ENCODE results near the gene CHML.

CHML gene

GRCh38 chr1:241644259-241644658, 4.1 kb upstream of the CHML start:
- no peak for DNase-seq

DNA sequence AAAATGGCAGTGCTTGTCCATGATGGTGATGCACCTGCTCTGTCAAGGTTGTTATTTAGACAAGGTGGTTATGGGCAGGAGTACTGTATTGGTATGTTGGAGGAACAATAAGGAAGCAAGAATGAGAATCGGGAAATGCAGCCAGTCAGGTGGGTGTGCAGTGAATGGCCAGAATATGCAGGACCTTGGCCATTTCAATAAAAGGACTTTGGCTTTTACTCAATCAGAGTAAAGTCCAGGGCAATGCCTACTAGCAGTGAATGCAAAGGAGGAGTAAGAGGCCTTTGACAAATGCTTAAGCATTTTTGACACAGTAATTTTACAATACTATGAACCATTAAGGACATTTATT, 2.4 kb upstream of the CHML start:
- DNase-seq = no peak

- no peak for DNase-seq
Measured at GRCh38 chr1:241641773-241642592, 1.8 kb upstream of the CHML start.

DNA sequence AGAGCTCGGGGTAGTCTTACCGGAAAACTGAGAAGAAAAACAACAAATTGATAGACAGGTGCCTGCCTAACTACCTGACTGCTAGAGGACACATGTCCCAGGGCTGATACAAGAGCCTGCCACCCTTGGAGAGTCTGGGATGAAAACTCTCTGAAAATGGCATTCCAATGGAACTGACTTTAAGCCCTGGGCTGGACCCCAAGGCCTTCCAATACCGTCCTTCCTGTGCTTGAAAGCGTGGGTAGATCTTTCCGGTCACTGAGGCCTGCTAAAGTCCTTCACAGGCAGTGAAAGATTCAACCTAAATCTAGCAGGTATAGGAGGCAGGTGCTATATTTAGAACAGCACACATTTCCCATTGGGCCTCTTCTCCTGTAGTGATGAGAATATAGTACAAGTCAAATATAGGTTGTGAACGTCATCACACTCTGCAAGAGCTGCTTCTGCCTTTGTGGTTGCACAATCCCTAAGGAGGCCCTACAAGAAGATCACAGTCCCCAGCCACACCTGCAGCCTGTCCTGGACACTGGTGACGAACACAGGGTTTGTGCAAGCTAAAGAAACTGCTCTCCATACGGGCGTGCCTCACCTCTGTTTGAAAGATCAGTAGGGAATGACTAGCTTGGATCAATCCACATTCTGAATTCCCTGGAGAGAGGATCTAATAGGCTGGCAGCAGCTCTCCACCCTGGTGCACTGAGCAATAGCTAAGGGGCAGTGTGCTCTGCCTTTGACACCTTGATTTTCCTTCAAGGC, 876 bp upstream of the CHML start:
- DNase-seq = no peak

- no peak for DNase-seq
Measured at GRCh38 chr1:241639623-241640148, 483 bp downstream of the CHML start.

GRCh38 chr1:241638909-241639622, 1.1 kb downstream of the CHML start:
- DNase-seq = no peak

DNA sequence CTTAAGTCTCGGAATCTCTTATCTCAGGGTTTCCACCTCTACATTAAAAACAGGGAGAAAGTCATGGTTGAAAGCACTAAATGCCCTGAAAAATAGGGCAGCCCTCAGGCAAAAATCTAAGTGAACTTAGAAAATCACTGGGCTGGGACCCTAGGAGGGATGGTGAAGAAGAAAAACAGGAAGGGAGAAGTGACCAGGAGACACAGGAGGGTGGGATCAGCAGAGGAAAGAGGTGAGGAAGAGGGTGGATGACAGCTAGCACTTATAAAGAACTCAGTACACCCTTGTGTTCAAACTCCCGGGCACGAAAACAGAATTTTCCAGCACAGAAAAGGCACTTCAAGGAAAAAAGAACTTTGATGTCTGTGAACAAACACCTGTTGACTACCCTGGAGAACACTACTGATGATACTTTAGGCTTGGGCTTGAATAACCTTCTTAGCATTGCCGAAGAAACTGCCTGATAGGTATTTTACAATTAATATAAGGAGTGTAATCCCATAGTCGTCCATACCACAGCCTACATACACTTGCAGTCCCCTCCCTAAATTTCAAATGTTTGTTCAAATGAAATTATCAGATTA, 2.0 kb downstream of the CHML start:
- no peak for DNase-seq

- no peak for DNase-seq
Measured at GRCh38 chr1:241637604-241638003, 2.6 kb downstream of the CHML start.

DNA sequence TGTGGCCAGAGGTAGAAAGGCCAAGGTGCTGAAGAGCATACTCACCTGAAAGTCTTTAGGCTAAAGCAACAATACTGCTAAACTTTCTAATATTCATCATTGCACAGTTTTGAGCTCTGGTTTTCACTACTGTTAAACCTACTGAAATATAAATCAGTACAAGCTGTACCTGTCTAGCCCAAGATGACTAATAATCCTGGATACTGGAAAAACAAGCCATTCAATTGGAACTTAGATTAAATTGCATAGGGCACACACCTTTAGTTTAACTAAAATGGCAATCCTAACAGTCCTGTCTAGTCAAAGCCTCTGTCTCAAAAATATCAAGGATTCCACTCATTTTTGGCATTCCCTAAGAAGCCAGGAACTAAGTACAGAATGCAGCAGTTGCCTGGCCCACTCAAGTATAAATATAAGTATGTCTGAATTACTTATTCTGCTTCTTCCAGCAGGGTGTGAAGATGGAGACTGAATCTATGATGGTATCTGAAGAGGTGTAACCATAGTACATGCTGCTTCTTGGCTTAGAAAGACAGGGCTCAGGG, 3.1 kb downstream of the CHML start:
- DNase-seq = no peak

- no peak for DNase-seq
Measured at GRCh38 chr1:241636291-241636690, 3.9 kb downstream of the CHML start.

- DNase-seq = no peak
Measured at GRCh38 chr1:241635556-241636152, 4.5 kb downstream of the CHML start.

GRCh38 chr1:241632987-241633386, 7.2 kb downstream of the CHML start:
- DNase-seq = no peak

GRCh38 chr1:241631674-241632073, 8.5 kb downstream of the CHML start:
- DNase-seq = no peak

GRCh38 chr1:241630899-241631298, 9.3 kb downstream of the CHML start:
- no peak for DNase-seq

DNA sequence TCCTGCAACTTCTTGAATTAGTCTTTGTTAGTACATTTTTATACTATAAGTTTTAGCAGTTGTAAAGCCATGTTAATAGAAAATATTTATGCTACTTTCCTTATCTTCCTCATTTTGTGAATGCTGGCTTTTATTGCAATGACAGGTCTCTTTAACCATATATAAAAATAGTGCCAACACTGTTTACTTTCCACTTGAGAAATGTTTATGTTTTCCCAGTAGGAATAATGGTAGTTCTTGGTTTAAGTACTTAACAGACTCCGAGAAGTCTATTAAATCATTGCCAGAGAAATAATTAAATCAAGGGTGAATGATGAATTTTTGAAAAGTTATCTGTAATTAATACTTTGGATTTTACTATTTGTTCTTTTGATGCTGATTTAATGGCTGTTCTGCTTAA, 9.7 kb downstream of the CHML start:
- no peak for DNase-seq

GRCh38 chr1:241630005-241630404, 10.2 kb downstream of the CHML start:
- no peak for DNase-seq

DNA sequence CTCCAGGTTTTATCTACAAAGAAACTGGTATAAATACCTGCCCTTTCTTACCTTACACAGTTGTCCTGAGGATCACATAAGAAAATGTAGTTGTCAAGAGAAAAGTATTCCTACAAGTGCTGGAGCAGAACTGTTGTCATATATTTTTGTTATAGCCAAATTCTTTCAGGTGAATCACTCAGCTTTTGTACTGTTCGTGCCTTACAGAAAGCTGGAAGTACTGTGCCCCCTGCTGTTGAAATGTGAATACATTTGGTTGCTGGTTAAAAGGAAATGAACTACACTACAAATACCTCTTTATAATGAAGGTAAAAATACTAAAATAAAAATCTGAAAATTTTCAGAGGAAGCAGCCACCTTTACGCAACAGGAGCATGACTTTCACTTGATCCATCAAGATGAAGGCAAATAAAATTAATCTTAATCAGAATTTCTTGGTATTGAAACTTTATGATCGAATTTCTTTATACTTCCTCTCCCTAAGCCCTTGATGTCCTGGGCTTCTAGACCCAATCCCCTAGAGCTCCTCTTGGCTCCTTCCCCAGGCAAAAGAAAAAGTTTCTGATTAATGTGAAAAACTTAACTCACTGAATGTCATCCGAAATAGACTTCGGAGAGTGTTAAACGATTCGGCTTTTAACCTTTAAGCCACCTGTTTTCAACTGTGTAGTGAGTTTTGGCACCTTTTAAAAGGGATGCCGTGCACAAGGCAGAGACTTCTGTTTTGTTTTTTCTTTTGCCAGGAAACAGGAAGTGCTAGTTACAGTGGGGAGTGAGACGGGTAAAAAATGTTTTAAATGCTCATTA, 12.5 kb downstream of the CHML start:
- DNase-seq = no peak

GRCh38 chr1:241624935-241625334, 15.2 kb downstream of the CHML start:
- no peak for DNase-seq

DNA sequence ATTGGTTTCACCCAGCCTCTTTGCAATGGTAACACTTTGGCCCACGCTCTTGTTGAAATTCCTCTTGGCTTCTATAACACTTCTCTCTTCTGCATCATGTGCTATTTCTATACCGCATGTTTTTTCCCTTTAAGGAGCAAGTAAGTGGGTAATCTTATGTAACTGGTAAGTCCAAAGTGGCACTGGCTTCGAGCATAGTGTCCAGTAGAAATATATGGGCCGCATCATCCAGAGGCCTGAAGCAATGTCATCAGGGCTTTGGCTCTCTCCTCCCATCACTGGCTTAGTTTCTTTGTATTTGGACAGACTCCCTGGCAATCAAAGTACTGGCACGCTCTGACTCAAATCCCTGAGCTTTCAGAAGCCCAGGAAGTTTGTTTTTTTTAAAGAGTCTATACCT, 17.5 kb downstream of the CHML start:
- no peak for DNase-seq

GRCh38 chr1:241617426-241617825, 22.7 kb downstream of the CHML start:
- DNase-seq = no peak
